ENCODE data around the gene ZNF285. TPM values are rescaled to one million over a fixed set of nuclear protein-coding genes. Genes with fewer than 3 reads are reported as not detected.
"Not testable (repeated sequence)": the region's sequence is repeated elsewhere in the genome, so short reads cannot be mapped to it uniquely, and the experiment has no call there.

The ZNF285 gene
- under 1 TPM; 0.27 to 0.28 TPM for total RNA-seq

DNA sequence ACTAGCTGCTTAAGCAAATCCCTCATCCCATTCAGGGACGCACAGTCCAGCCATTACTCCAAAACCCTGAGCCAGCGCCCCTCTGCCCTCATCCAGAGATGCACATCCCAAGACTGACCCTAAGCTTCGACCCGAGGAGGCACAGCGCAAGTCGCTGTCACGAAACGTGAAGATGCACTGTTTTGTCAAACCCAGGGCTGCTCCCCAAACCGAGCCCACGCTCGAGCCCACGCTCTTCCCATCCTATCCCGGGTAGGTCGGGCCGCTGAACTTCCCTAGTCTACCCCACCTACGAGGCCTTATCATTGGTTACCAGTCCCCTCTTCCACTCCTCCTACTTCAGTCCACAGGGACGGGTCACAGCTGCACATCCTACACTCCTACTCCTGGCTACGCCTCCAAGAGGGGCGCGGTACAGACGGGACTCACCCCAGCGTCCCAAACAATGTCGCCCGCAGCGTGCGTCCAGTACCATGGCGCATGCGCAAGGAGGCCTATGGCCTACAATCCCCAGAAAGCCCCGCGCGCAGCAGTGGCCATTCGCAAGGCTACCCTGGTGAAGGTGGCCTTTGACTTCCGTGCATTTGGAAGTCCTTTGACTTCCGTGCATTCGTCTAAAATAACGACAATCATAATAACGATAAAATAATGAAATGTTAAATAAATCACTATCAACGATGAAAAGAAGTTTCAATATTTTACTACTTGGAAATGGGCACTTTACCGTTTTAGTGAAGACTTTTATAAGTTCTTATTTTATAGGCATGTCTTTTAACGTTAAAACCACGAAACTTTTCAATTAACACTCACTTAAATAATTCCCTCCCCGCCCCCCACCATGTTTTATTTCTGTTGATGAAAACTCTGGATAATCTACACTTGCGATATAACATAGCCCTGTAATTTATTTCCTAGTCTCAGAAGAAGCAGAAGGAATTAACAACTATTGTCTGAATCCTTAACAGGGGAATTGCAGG lies at the start of gene ZNF285:
ZNF285 (minus strand) TSS at position 470 of the 977 bp plus-strand sequence. CDS start 4,395 bp downstream, outside the sequence.
- H3K4me3 ChIP-seq = peak within 1 kb of the TSS; percentile 75
- H3K27ac ChIP-seq = no peak within 1 kb of the TSS
- H3K4me1 ChIP-seq (ENCODE audit: control insufficient read depth in 1 of 2, low read depth in 2 of 2) = peaks cover 0 to 4% of the 10 kb centered on the region in 2 donors
- ATAC-seq (ENCODE audit: insufficient number of reproducible peaks, low FRiP score, low read depth) (no peak), DNase-seq (ENCODE audit: low spot score) (peak; percentile 52)
- TF ChIP-seq CTCF (IDR thresholded peaks at IDR 0.05) = no peak
- H3K36me3 ChIP-seq = no peaks in the 10 kb centered on the region
- no peaks in the 10 kb centered on the region for H3K27me3 ChIP-seq (replicated peaks; ENCODE audit: insufficient read depth)
- peaks cover 9% of the 10 kb centered on the region for H3K9me3 ChIP-seq

GRCh38 chr19:44447916-44448674 lies 46.7 kb upstream of the ZNF285 start, which contains the start of gene ZNF229:
ZNF229 (minus strand) TSS chr19:44448472; CDS start chr19:44442847, 5,625 bp downstream.
- Histone ChIP-seq H3K27ac (no peak within 1 kb of the TSS), H3K27me3 (replicated peaks; ENCODE audit: insufficient read depth) (no peaks in the 10 kb centered on the region), H3K36me3 (peaks cover 14% of the 10 kb centered on the region), H3K9me3 (peaks cover 43% of the 10 kb centered on the region), H3K4me3 (peak within 1 kb of the TSS; percentile 82), H3K4me1 (ENCODE audit: control insufficient read depth in 1 of 2, low read depth in 2 of 2) (peaks cover 0 to 9% of the 10 kb centered on the region in 2 donors)
- TF ChIP-seq CTCF (IDR thresholded peaks at IDR 0.05) = no peak
- ATAC-seq (ENCODE audit: insufficient number of reproducible peaks, low FRiP score, low read depth) (no peak), DNase-seq (ENCODE audit: low spot score) (peak; percentile 41)

DNA sequence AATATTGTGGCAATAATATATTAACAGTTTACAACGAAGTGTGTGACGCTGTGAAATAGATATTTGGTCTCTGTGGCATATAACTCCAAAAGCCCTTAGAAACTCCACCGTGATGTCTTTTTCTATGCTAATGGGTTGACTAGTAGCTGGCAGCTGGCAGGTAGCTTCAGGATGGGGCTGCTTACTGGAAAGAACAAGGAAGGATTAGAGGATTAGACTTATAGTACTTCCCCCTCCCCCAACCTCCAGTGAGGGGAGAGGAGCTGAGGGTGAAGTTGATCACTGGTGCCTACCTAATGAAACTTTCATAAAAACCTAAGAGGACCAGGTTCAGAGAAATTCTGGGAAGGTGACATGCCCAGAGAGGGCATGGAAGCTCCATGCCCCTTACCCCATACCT lies 37.0 kb upstream of the ZNF285 start:
- H3K27ac ChIP-seq = no peak overlapping the region
- DNase-seq (ENCODE audit: low spot score) = no peak
- H3K27me3 ChIP-seq (replicated peaks; ENCODE audit: insufficient read depth) = no peaks in the 10 kb centered on the region
- ATAC-seq (ENCODE audit: insufficient number of reproducible peaks, low FRiP score, low read depth) = no peak
- peaks cover 42% of the 10 kb centered on the region for H3K36me3 ChIP-seq
- no peak for TF ChIP-seq CTCF (IDR thresholded peaks at IDR 0.05)
- no peaks in the 10 kb centered on the region for H3K4me1 ChIP-seq (ENCODE audit: control insufficient read depth in 1 of 2, low read depth in 2 of 2)
- H3K4me3 ChIP-seq = no peak overlapping the region
- peaks cover 74% of the 10 kb centered on the region for H3K9me3 ChIP-seq

GRCh38 chr19:44435441-44435840 lies 34.0 kb upstream of the ZNF285 start:
- H3K9me3 ChIP-seq = peaks cover 79% of the 10 kb centered on the region
- H3K36me3 ChIP-seq = peaks cover 51% of the 10 kb centered on the region
- no peak for TF ChIP-seq CTCF (IDR thresholded peaks at IDR 0.05)

DNA sequence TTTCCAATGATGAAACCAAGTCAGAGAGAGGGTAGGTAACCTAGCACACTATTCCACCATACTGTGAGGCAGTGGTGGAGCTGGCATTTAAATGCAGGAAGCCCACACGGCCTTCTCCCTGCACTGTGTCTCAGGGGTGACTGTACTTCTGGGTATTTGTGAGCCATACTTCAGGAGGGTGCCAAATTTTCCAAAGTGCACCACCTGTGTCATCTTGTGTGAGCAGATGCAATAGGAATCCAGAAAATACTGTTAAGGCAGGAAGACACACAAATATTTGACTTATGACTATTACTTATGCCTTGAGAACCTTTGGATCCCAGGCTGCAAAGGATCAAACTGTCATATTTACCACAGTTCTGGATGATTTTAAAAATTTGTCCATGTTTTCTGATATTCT lies 29.5 kb upstream of the ZNF285 start:
- peaks cover 55% of the 10 kb centered on the region for H3K36me3 ChIP-seq
- peaks cover 89% of the 10 kb centered on the region for H3K9me3 ChIP-seq
- DNase-seq (ENCODE audit: low spot score) = no peak
- no peaks in the 10 kb centered on the region for H3K27me3 ChIP-seq (replicated peaks; ENCODE audit: insufficient read depth)
- no peaks in the 10 kb centered on the region for H3K4me1 ChIP-seq (ENCODE audit: control insufficient read depth in 1 of 2, low read depth in 2 of 2)
- no peak for ATAC-seq (ENCODE audit: insufficient number of reproducible peaks, low FRiP score, low read depth)
- TF ChIP-seq CTCF (IDR thresholded peaks at IDR 0.05) = no peak
- no peak overlapping the region for H3K27ac ChIP-seq
- no peak overlapping the region for H3K4me3 ChIP-seq

More at GRCh38 chr19:44435441-44435840, 34.0 kb upstream of the ZNF285 start:
- no peak for DNase-seq (ENCODE audit: low spot score)
- Histone ChIP-seq H3K4me3 (no peak overlapping the region), H3K4me1 (ENCODE audit: control insufficient read depth in 1 of 2, low read depth in 2 of 2) (no peaks in the 10 kb centered on the region), H3K27me3 (replicated peaks; ENCODE audit: insufficient read depth) (no peaks in the 10 kb centered on the region), H3K27ac (no peak overlapping the region)
- no peak for ATAC-seq (ENCODE audit: insufficient number of reproducible peaks, low FRiP score, low read depth)

GRCh38 chr19:44415553-44415952 lies 14.1 kb upstream of the ZNF285 start:
- not testable (repeated sequence) for H3K36me3 ChIP-seq; H3K27ac ChIP-seq; ATAC-seq (ENCODE audit: insufficient number of reproducible peaks, low FRiP score, low read depth); DNase-seq (ENCODE audit: low spot score); H3K27me3 ChIP-seq (replicated peaks; ENCODE audit: insufficient read depth); H3K4me1 ChIP-seq (ENCODE audit: control insufficient read depth in 1 of 2, low read depth in 2 of 2); H3K4me3 ChIP-seq
- peaks cover 23% of the 10 kb centered on the region for H3K9me3 ChIP-seq

DNA sequence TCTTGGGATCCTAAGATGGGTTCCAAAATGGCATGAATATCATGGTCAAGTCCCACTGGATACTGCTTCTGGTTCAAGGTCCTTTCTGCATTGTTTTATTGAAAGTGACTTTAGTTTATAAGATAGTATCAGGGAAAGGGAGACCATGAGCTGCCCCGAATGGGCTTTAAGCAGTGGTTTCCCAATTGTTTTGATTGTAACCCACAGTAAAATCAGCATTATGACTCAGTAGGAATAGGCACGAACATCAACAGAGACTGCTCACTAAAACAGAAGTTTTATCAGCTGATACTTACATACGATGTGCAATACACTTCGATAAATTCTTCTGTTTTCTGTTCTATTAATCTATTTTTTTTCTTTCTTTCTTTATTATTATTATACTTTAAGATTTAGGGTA lies 12.1 kb downstream of the ZNF285 start:
- DNase-seq (ENCODE audit: low spot score); H3K4me1 ChIP-seq (ENCODE audit: control insufficient read depth in 1 of 2, low read depth in 2 of 2); H3K36me3 ChIP-seq; H3K27ac ChIP-seq; H3K4me3 ChIP-seq; H3K27me3 ChIP-seq (replicated peaks; ENCODE audit: insufficient read depth); ATAC-seq (ENCODE audit: insufficient number of reproducible peaks, low FRiP score, low read depth): not testable (repeated sequence)
- peaks cover 11% of the 10 kb centered on the region for H3K9me3 ChIP-seq
